ENCODE data around the gene GPAT3.

Gene GPAT3

GRCh38 chr4:83625821-83626220 lies 89.9 kb downstream of the GPAT3 start:
- Histone ChIP-seq H3K36me3 (ENCODE audit: control insufficient read depth, insufficient read depth, low read length) (no peaks in the 10 kb centered on the region), H3K27me3 (replicated peaks; ENCODE audit: control insufficient read depth, insufficient read depth, low read length) (no peaks in the 10 kb centered on the region), H3K4me3 (replicated peaks; ENCODE audit: low read depth, low read length) (no peak overlapping the region)
- no peak for DNase-seq (ENCODE audit: extremely low read depth, insufficient read length)
- no peak for TF ChIP-seq CTCF (IDR thresholded peaks at IDR 0.05; ENCODE audit: insufficient read depth, low read length, poor library complexity, severe bottlenecking)

DNA sequence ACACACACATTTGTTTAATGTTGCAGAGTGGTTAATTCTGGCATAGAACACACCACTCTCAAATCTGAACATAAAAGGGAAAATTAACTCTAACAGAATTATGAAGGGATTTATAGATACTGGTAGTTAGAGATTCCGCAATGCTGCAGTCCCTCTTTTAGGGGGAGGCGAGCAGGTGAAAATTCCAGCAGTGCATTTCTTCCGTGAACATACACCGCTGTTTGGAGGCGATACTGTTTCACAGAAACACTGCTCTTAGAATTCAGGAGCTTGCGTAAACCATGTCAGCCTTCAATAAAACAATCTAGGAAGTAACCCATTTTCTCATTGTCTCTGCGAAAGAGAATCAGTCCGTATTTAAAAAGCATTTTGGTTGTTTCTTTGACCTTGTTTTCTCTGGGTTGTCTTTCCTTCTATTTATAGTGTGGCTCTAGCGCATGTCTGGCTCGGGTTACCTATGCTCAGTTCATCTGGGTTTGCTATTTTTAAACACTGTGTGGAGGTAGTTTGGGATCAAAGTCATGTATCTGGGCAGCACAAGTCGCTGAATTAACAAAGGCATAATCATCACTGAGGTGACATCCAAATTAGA lies 90.4 kb downstream of the GPAT3 start:
- Histone ChIP-seq H3K27me3 (replicated peaks; ENCODE audit: control insufficient read depth, insufficient read depth, low read length) (no peaks in the 10 kb centered on the region), H3K4me3 (replicated peaks; ENCODE audit: low read depth, low read length) (no peak overlapping the region), H3K36me3 (ENCODE audit: control insufficient read depth, insufficient read depth, low read length) (no peaks in the 10 kb centered on the region)
- no peak for DNase-seq (ENCODE audit: extremely low read depth, insufficient read length)
- no peak for TF ChIP-seq CTCF (IDR thresholded peaks at IDR 0.05; ENCODE audit: insufficient read depth, low read length, poor library complexity, severe bottlenecking)

DNA sequence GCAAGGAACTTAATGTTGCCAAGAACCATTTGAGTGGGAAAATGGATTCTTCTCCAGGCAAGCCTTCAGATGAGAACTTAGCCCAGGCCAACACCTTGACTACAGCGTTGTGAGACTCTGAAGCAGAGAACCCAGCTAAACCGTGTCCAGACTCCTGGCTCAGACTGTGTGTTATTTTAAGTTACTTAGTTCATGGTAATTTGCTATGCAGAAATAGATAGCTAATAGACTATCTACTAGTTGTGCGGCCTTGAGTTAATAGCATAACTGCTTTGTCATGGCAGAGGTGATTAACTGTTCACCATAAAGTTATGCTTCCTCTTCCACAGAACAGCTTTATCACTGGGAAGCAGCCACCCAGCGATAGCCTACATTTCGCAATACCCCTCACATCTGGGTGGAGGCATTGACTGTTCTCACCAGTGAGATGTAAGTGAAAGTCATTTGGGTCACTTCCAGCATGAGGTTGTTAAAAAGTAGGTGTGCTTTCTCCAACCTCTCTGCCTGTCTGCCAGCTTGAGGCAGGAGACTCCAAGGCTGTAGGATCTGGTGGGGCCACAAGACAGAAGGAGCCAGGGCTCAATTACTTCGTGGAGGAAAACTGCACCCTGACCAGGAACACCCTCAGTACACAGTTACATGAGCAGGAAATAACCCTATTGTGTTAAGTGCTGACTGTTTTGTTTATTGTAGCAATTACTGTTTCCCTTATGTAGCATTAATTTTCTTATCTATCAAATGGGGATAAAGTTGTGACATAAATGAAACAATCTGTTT lies 94.2 kb downstream of the GPAT3 start:
- no peaks in the 10 kb centered on the region for H3K27me3 ChIP-seq (replicated peaks; ENCODE audit: control insufficient read depth, insufficient read depth, low read length)
- H3K4me3 ChIP-seq (replicated peaks; ENCODE audit: low read depth, low read length), result no peak overlapping the region
- no peaks in the 10 kb centered on the region for H3K36me3 ChIP-seq (ENCODE audit: control insufficient read depth, insufficient read depth, low read length)
- TF ChIP-seq CTCF (IDR thresholded peaks at IDR 0.05; ENCODE audit: insufficient read depth, low read length, poor library complexity, severe bottlenecking), result no peak
- no peak for DNase-seq (ENCODE audit: extremely low read depth, insufficient read length)

DNA sequence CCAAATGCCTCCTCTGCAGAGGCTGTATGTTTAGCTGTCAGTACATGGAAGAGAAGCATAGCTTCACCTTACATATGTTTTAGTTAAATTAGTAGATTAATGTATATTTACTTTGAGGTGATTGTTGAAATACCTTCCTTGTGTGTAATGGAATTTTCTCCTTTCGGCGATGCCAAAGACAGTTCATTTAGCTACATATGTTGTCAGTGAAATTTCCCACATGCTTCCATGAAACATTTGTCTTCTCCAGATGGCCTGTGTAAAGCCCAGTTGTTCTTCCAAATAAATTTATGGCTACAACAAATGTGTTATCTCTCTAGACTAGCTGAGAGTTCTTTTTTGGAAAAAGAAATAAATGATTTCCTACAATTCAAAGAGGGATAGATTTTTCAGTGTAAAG lies 95.2 kb downstream of the GPAT3 start:
- no peak for DNase-seq (ENCODE audit: extremely low read depth, insufficient read length)
- no peaks in the 10 kb centered on the region for H3K27me3 ChIP-seq (replicated peaks; ENCODE audit: control insufficient read depth, insufficient read depth, low read length)
- no peak overlapping the region for H3K4me3 ChIP-seq (replicated peaks; ENCODE audit: low read depth, low read length)
- H3K36me3 ChIP-seq (ENCODE audit: control insufficient read depth, insufficient read depth, low read length), result no peaks in the 10 kb centered on the region
- TF ChIP-seq CTCF (IDR thresholded peaks at IDR 0.05; ENCODE audit: insufficient read depth, low read length, poor library complexity, severe bottlenecking), result no peak

DNA sequence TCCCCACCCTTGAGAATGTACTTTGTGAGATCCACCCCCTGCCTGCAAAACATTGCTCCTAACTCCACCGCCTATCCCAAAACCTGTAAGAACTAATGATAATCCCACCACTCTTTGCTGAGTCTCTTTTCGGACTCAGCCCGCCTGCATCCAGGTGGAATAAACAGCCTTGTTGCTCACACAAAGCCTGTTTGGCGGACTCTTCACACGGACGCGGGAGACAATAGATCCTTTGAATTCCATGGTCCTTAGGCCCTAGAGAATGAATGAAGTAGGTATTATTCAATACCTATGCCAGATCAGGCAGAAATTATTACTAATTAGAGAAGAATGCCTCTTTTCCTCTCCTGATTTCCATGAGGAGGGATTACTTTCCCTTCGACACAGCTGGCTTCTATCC lies 101.0 kb downstream of the GPAT3 start:
- DNase-seq (ENCODE audit: extremely low read depth, insufficient read length), result no peak

More for the DNA sequence above, 101.0 kb downstream of the GPAT3 start:
- TF ChIP-seq CTCF (IDR thresholded peaks at IDR 0.05; ENCODE audit: insufficient read depth, low read length, poor library complexity, severe bottlenecking), result no peak
- H3K36me3 ChIP-seq (ENCODE audit: control insufficient read depth, insufficient read depth, low read length), result no peaks in the 10 kb centered on the region
- no peak overlapping the region for H3K4me3 ChIP-seq (replicated peaks; ENCODE audit: low read depth, low read length)
- H3K27me3 ChIP-seq (replicated peaks; ENCODE audit: control insufficient read depth, insufficient read depth, low read length), result peaks cover 2% of the 10 kb centered on the region; the same call in 1 of the 2 replicates
